ENCODE measurements around the gene DDAH2.

DDAH2 gene

GRCh38 chr6:31690231-31691077, 38.6 kb downstream of the DDAH2 start:
- no peak for DNase-seq (ENCODE audit: low spot score)

- DNase-seq (ENCODE audit: low spot score) = no peak
These were observed 39.6 kb downstream of the DDAH2 start for GRCh38 chr6:31689249-31690110.

- DNase-seq (ENCODE audit: low spot score) = no peak
These were observed 41.0 kb downstream of the DDAH2 start for GRCh38 chr6:31687860-31688693.

GRCh38 chr6:31687321-31687720, 41.8 kb downstream of the DDAH2 start:
- DNase-seq (ENCODE audit: low spot score) = no peak

- no peak for DNase-seq (ENCODE audit: low spot score)
These were observed 42.6 kb downstream of the DDAH2 start for GRCh38 chr6:31686483-31686882.

- no peak for DNase-seq (ENCODE audit: low spot score)
These were observed 45.5 kb downstream of the DDAH2 start for GRCh38 chr6:31683591-31683990.

- DNase-seq (ENCODE audit: low spot score) = peak; percentile 61
These were observed 47.9 kb downstream of the DDAH2 start for GRCh38 chr6:31681135-31681671.

- DNase-seq (ENCODE audit: low spot score) = peak; percentile 83
These were observed 48.6 kb downstream of the DDAH2 start, which contains the start of gene LY6G5C for GRCh38 chr6:31680226-31681134. LY6G5C (minus strand) TSS chr6:31681067; CDS start chr6:31680373, 694 bp downstream.

GRCh38 chr6:31677955-31678354, 51.1 kb downstream of the DDAH2 start:
- DNase-seq (ENCODE audit: low spot score) = no peak

Measured in ecto neural progenitor cell (in vitro differentiated cells).